GM12875 (cell line): ENCODE results near the gene B4GALT3.
A peak's percentile ranks its signal among the peaks of the same experiment; 100 is the strongest.

Source experiments
- H3K4me3 ChIP-seq: one replicate; pipeline ENCODE4 v1.5.1; 2011; ENCODE audit warnings: low read depth, low read length, control low read depth
- TF ChIP-seq, protein P1 (sequence below): IDR thresholded peaks from 2 replicates; pipeline ENCODE4 v1.5.1; 2011; ENCODE audit warnings: low read depth, mild to moderate bottlenecking, control low read depth, inconsistent platforms, low read length, moderate library complexity, borderline replicate concordance; ENCODE audit not compliant: insufficient read depth

B4GALT3 gene

GRCh38 chr1:161159913-161160243 lies 17.4 kb downstream of the B4GALT3 start:
- peak overlapping the region; percentile 76 for H3K4me3 ChIP-seq
- TF ChIP-seq, protein P1, sequence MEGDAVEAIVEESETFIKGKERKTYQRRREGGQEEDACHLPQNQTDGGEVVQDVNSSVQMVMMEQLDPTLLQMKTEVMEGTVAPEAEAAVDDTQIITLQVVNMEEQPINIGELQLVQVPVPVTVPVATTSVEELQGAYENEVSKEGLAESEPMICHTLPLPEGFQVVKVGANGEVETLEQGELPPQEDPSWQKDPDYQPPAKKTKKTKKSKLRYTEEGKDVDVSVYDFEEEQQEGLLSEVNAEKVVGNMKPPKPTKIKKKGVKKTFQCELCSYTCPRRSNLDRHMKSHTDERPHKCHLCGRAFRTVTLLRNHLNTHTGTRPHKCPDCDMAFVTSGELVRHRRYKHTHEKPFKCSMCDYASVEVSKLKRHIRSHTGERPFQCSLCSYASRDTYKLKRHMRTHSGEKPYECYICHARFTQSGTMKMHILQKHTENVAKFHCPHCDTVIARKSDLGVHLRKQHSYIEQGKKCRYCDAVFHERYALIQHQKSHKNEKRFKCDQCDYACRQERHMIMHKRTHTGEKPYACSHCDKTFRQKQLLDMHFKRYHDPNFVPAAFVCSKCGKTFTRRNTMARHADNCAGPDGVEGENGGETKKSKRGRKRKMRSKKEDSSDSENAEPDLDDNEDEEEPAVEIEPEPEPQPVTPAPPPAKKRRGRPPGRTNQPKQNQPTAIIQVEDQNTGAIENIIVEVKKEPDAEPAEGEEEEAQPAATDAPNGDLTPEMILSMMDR = no peak

GRCh38 chr1:161159087-161159912 lies 18.0 kb downstream of the B4GALT3 start, which contains the start of gene USP21:
TSS of gene USP21 (plus strand) at chr1:161159500. CDS start at chr1:161160641, 1,141 bp downstream.
- H3K4me3 ChIP-seq = peak within 1 kb of the TSS; percentile 76
- TF ChIP-seq, protein P1 = no peak

GRCh38 chr1:161158316-161159010 lies 18.8 kb downstream of the B4GALT3 start:
- no peak overlapping the region for H3K4me3 ChIP-seq
- TF ChIP-seq, protein P1 = no peak

- no peak overlapping the region for H3K4me3 ChIP-seq
- TF ChIP-seq, protein P1 = no peak
Measured at GRCh38 chr1:161157867-161158266, 19.4 kb downstream of the B4GALT3 start.

DNA sequence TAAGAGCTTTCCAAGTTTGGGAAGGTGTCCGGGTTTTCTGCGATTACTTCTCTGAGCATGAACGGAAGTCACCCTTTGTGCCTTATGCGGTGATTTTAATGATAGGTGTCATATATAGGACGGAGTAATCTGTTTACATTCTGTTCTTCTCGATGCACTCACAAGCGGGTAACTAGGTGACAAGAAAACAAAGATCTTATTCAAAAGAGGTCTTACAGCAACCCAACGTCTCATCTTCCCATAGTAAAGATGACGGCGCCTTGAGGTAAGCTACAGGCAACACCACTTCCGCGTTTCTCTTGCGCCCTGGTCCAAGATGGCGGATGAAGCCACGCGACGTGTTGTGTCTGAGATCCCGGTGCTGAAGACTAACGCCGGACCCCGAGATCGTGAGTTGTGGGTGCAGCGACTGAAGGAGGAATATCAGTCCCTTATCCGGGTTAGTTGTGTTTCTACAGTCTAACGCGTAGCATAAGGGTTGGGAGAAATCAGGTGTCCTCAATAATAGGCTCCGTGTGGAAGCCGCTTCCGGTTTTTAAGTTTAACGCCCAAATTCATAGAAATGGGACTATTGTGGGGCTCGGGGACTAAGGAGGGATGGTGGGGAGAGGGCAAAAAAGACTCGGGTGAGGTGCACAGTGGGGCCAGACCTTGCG lies 23.5 kb downstream of the B4GALT3 start, which contains the start of gene UFC1:
UFC1 (plus strand) TSS at position 297 of the 656 bp plus-strand sequence; CDS start at position 317, 20 bp downstream.
- TF ChIP-seq, protein P1 = no peak
- peak within 1 kb of the TSS; percentile 57 for H3K4me3 ChIP-seq

GRCh38 chr1:161153176-161153575 lies 24.1 kb downstream of the B4GALT3 start:
- TF ChIP-seq, protein P1 = no peak

More at GRCh38 chr1:161153176-161153575, 24.1 kb downstream of the B4GALT3 start:
- H3K4me3 ChIP-seq = peak overlapping the region; percentile 57
